Neural cell (in vitro differentiated cells): Measurements from ENCODE around the gene ZBTB44. TPM values are rescaled to one million over a fixed set of nuclear protein-coding genes. Genes with fewer than 3 reads are reported as not detected.

Experiments
- H2AFZ ChIP-seq: fragments of 200-600, 300-800 bp; sonication (generic), shearing (Covaris generic); 2 replicates; pipeline ENCODE4 v1.6.0; 2014; ENCODE audit warnings: low read depth, mild to moderate bottlenecking, antibody characterized with exemption, low read length, moderate library complexity
- H3F3A ChIP-seq: fragments of 200-600 bp; shearing (Covaris generic); 2 replicates; pipeline ENCODE4 v1.6.1; 2016; ENCODE audit warnings: mild to moderate bottlenecking, moderate library complexity, mixed read lengths, antibody characterized with exemption, low read length; ENCODE audit not compliant: insufficient read depth, poor library complexity, severe bottlenecking
- H3K27ac ChIP-seq: fragments of 200-600, 300-800 bp; sonication (generic), shearing (Covaris generic); 2 replicates; pipeline ENCODE4 v1.5.1; 2014; ENCODE audit warnings: mild to moderate bottlenecking, low read length, moderate library complexity
- H3K27me3 ChIP-seq: fragments of 300-800, 200-600 bp; sonication (generic), shearing (Covaris generic); 2 replicates; pipeline ENCODE4 v1.6.0; 2014; ENCODE audit warnings: mild to moderate bottlenecking, low read depth, low read length, moderate library complexity; ENCODE audit not compliant: insufficient read depth
- H3K36me3 ChIP-seq: fragments of 300-800, 200-600 bp; sonication (generic), shearing (Covaris generic); 2 replicates; pipeline ENCODE4 v1.5.1; 2014; ENCODE audit warnings: mild to moderate bottlenecking, antibody characterized with exemption, low read length, moderate library complexity; ENCODE audit not compliant: insufficient read depth
- H3K4me2 ChIP-seq: fragments of 300-800, 200-600 bp; sonication (generic), shearing (Covaris generic); 2 replicates; pipeline ENCODE4 v1.6.0; 2014; ENCODE audit warnings: mild to moderate bottlenecking, low read length
- H3K4me3 ChIP-seq: fragments of 300-800, 200-600 bp; sonication (generic), shearing (Covaris generic); 2 replicates; pipeline ENCODE4 v1.5.1; 2014; ENCODE audit warnings: mild to moderate bottlenecking, low read length, moderate library complexity
- H3K79me2 ChIP-seq: fragments of 200-600 bp; shearing (Covaris generic); replicated peaks from 2 replicates; pipeline ENCODE4 v1.6.0; 2014; ENCODE audit warnings: mild to moderate bottlenecking, low read length, moderate library complexity; ENCODE audit not compliant: insufficient read depth
- H3K9ac ChIP-seq: fragments of 300-800, 200-600 bp; sonication (generic), shearing (Covaris generic); 2 replicates; pipeline ENCODE4 v1.6.1; 2016; ENCODE audit warnings: mild to moderate bottlenecking, low read length, mixed read lengths
- H3K9me2 ChIP-seq: fragments of 200-600 bp; shearing (Covaris generic); 2 replicates; pipeline ENCODE4 v1.6.1; 2016; ENCODE audit warnings: mild to moderate bottlenecking, low read length, mixed read lengths; ENCODE audit not compliant: insufficient read depth
- H3K9me3 ChIP-seq: fragments of 200-600, 300-800 bp; sonication (generic), shearing (Covaris generic); 2 replicates; pipeline ENCODE4 v1.6.1; 2016; ENCODE audit warnings: mild to moderate bottlenecking, mixed run types, low read length, moderate library complexity, mixed read lengths
- H4K20me1 ChIP-seq: fragments of 200-600 bp; shearing (Covaris generic); 2 replicates; pipeline ENCODE4 v1.6.1; 2016; ENCODE audit warnings: mild to moderate bottlenecking, mixed run types; ENCODE audit not compliant: insufficient read depth
- CTCF ChIP-seq: fragments of 450-650 bp; IDR thresholded peaks from 2 replicates; pipeline ENCODE4 v1.5.1; 2014; ENCODE audit warnings: antibody characterized with exemption, mild to moderate bottlenecking, moderate library complexity; ENCODE audit not compliant: poor library complexity, severe bottlenecking
- EP300 ChIP-seq: fragments of 450-650 bp; conservative IDR thresholded peaks from 2 replicates; pipeline ENCODE4 v1.6.1; 2014; ENCODE audit warnings: antibody characterized with exemption, mild to moderate bottlenecking, moderate library complexity; ENCODE audit not compliant: poor library complexity, severe bottlenecking
- EZH2 ChIP-seq: fragments of 200-600, 300-800 bp; shearing (Covaris generic), sonication (generic); IDR thresholded peaks from 2 replicates; pipeline ENCODE4 v1.6.1; 2014; ENCODE audit warnings: antibody characterized with exemption, low read length, borderline replicate concordance, mild to moderate bottlenecking; ENCODE audit not compliant: insufficient read depth, poor library complexity, severe bottlenecking
- MXI1 ChIP-seq: fragments of 450-650 bp; conservative IDR thresholded peaks from 2 replicates; pipeline ENCODE4 v1.6.1; 2014; ENCODE audit warnings: antibody characterized with exemption, mild to moderate bottlenecking; ENCODE audit not compliant: poor library complexity, severe bottlenecking
- POLR2AphosphoS5 ChIP-seq: IDR thresholded peaks from 2 replicates; pipeline ENCODE4 v1.6.1; 2012
- RAD21 ChIP-seq: fragments of 450-650 bp; conservative IDR thresholded peaks from 2 replicates; pipeline ENCODE4 v1.6.1; 2014; ENCODE audit warnings: antibody characterized with exemption, mild to moderate bottlenecking, moderate library complexity
- REST ChIP-seq: IDR thresholded peaks from 2 replicates; pipeline ENCODE4 v1.6.1; 2012; ENCODE audit warnings: borderline replicate concordance
- SMC3 ChIP-seq: fragments of 450-650 bp; conservative IDR thresholded peaks from 2 replicates; pipeline ENCODE4 v1.6.1; 2014; ENCODE audit warnings: antibody characterized with exemption, mild to moderate bottlenecking, moderate library complexity; ENCODE audit not compliant: poor library complexity
- TAF1 ChIP-seq: IDR thresholded peaks from 2 replicates; pipeline ENCODE4 v1.6.1; 2012; ENCODE audit warnings: low read depth
- polyA plus RNA-seq: library from polyadenylated mRNA; depleted of rRNA; stranded (reverse); fragments of >200 nt; gene quantifications from 2 replicates; pipeline ENCODE4 v1.2.3, GENCODE V29; 2014

The ZBTB44 gene
- polyA plus RNA-seq, 1 donor from 2014 or later, result 23.3 TPM

GRCh38 chr11:130203766-130204702 lies 110.7 kb downstream of the ZBTB44 start:
- H4K20me1 ChIP-seq, result no peaks in the 10 kb centered on the region
- no peaks in the 10 kb centered on the region for H3K79me2 ChIP-seq
- TF ChIP-seq RAD21 (no peak), TAF1 (no peak), MXI1 (no peak), REST (no peak), EZH2 (no peak), SMC3 (no peak), EP300 (no peak), CTCF (no peak), POLR2AphosphoS5 (no peak)
- H3F3A ChIP-seq, result no peaks in the 10 kb centered on the region
- no peaks in the 10 kb centered on the region for H3K27me3 ChIP-seq
- H3K9me3 ChIP-seq, result no peaks in the 10 kb centered on the region
- H3K9me2 ChIP-seq, result no peaks in the 10 kb centered on the region
- H3K27ac ChIP-seq, result no peak overlapping the region
- no peak overlapping the region for H3K4me2 ChIP-seq
- no peak overlapping the region for H3K9ac ChIP-seq
- no peak overlapping the region for H2AFZ ChIP-seq
- no peaks in the 10 kb centered on the region for H3K36me3 ChIP-seq
- no peak overlapping the region for H3K4me3 ChIP-seq

- no peaks in the 10 kb centered on the region for H3K79me2 ChIP-seq
- H3K36me3 ChIP-seq, result no peaks in the 10 kb centered on the region
- no peak overlapping the region for H3K4me3 ChIP-seq
- TF ChIP-seq MXI1 (no peak), SMC3 (no peak), EP300 (no peak), CTCF (no peak), TAF1 (no peak), EZH2 (no peak), REST (no peak), POLR2AphosphoS5 (no peak), RAD21 (no peak)
- no peaks in the 10 kb centered on the region for H3K9me2 ChIP-seq
- H3K27ac ChIP-seq, result no peak overlapping the region
- H3K9ac ChIP-seq, result no peak overlapping the region
- no peaks in the 10 kb centered on the region for H3K27me3 ChIP-seq
- H3K4me2 ChIP-seq, result no peak overlapping the region
- H2AFZ ChIP-seq, result no peak overlapping the region
- no peaks in the 10 kb centered on the region for H4K20me1 ChIP-seq
- no peaks in the 10 kb centered on the region for H3F3A ChIP-seq
- no peaks in the 10 kb centered on the region for H3K9me3 ChIP-seq
Observed at GRCh38 chr11:130202818-130203689, 111.7 kb downstream of the ZBTB44 start.
